Smooth muscle cell (in vitro differentiated cells): Measurements from ENCODE around the gene OR8H2. TPM values are rescaled to one million over a fixed set of nuclear protein-coding genes. Genes with fewer than 3 reads are reported as not detected.

ENCODE experiments used
- DNase-seq: peaks from one replicate; lab custom pipeline; 2025; ENCODE audit not compliant: unreplicated experiment; lab: John Stamatoyannopoulos, UW
- H2AFZ ChIP-seq: fragments of 200-600 bp; sonication (generic); 2 replicates; pipeline ENCODE4 v1.6.0; 2016; ENCODE audit warnings: antibody characterized with exemption, low read depth, mild to moderate bottlenecking
- H3F3A ChIP-seq: fragments of 200-600 bp; sonication (generic); 2 replicates; pipeline ENCODE4 v1.6.0; 2017; ENCODE audit warnings: antibody characterized with exemption, low read depth
- H3K27ac ChIP-seq: fragments of 200-600 bp; sonication (generic); 2 replicates; pipeline ENCODE4 v1.5.1; 2016; ENCODE audit warnings: low read depth, mild to moderate bottlenecking
- H3K27me3 ChIP-seq: fragments of 200-600 bp; sonication (generic); 2 replicates; pipeline ENCODE4 v1.6.1; 2016; ENCODE audit warnings: low read depth, mild to moderate bottlenecking
- H3K36me3 ChIP-seq: fragments of 200-600 bp; sonication (generic); 2 replicates; pipeline ENCODE4 v1.5.1; 2016; ENCODE audit warnings: low read depth
- H3K4me1 ChIP-seq: fragments of 200-600 bp; sonication (generic); 2 replicates; pipeline ENCODE4 v1.5.1; 2016; ENCODE audit warnings: low read depth
- H3K4me2 ChIP-seq: fragments of 200-600 bp; sonication (generic); 2 replicates; pipeline ENCODE4 v1.6.0; 2016; ENCODE audit warnings: mild to moderate bottlenecking
- H3K4me3 ChIP-seq: fragments of 200-600 bp; sonication (generic); 2 replicates; pipeline ENCODE4 v1.5.1; 2016; ENCODE audit warnings: mild to moderate bottlenecking
- H3K79me2 ChIP-seq: fragments of 200-600 bp; sonication (generic); 2 replicates; pipeline ENCODE4 v1.6.0; 2016; ENCODE audit warnings: low read depth, mild to moderate bottlenecking
- H3K9ac ChIP-seq: fragments of 200-600 bp; sonication (generic); 2 replicates; pipeline ENCODE4 v1.6.0; 2016; ENCODE audit warnings: low read depth
- H3K9me3 ChIP-seq: fragments of 200-600 bp; sonication (generic); replicated peaks from 2 replicates; pipeline ENCODE4 v1.5.1; 2016; ENCODE audit warnings: low read depth
- H4K20me1 ChIP-seq: fragments of 200-600 bp; sonication (generic); 2 replicates; pipeline ENCODE4 v1.6.0; 2016; ENCODE audit warnings: low read depth
- CTCF ChIP-seq: fragments of 200-600 bp; sonication (generic); IDR thresholded peaks from 2 replicates; pipeline ENCODE4 v1.5.1; 2017; ENCODE audit warnings: borderline replicate concordance, mild to moderate bottlenecking, antibody characterized with exemption; ENCODE audit not compliant: insufficient read depth, poor library complexity, severe bottlenecking
- WGBS: methylation state at CpG from one replicate; pipeline ENCODE4 v1.1.7; 2016; ENCODE audit warnings: low lambda C conversion rate; 5-methylcytosine and 5-hydroxymethylcytosine counted together
- polyA plus RNA-seq: library from polyadenylated mRNA; unstranded; fragments of >200 nt; fragmentation: Nextera tagmentation; extraction: Ambion mirVana; gene quantifications from 2 replicates; pipeline ENCODE4 v1.2.1, GENCODE V29; 2016
- small RNA-seq: library from RNA; depleted of rRNA; stranded (forward); fragments of <200 nt; gene quantifications from one replicate; pipeline ENCODE3, GENCODE V24; 2014
- total RNA-seq: library from RNA; depleted of rRNA; stranded (reverse); fragments of >200 nt; gene quantifications from 2 replicates; pipeline ENCODE4 v1.2.3, GENCODE V29; 2014

The OR8H2 gene
- total and polyA plus RNA-seq, 2 experiments from 2014 or later = not detected

GRCh38 chr11:56151376-56151775, 47.9 kb downstream of the OR8H2 start:
- WGBS = 75% methylated on average over 1 of the region's 1 CpG
- Histone ChIP-seq H3F3A (no peaks in the 10 kb centered on the region), H3K9me3 (no peaks in the 10 kb centered on the region)

DNA sequence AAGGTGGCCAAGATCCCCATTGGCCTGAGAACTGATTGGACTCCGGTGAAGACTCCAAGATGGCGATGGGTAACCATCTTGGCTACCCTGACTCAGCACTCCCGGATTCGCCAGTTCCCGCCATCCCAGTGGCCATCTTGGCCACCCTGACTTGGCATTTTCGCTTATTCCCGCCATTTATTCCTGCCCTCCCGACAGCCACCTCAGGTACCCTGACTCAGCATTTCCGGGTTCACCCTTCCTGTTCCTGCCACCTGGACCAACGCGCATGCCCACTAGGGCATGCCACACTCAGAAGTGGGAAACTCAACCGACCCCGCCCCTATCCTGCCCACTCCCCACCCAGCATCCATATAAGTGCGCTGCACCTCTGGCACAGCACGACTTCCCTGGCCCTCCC, 48.8 kb downstream of the OR8H2 start:
- no peaks in the 10 kb centered on the region for H3K79me2 ChIP-seq
- H3K27ac ChIP-seq = no peak overlapping the region
- no peaks in the 10 kb centered on the region for H3K36me3 ChIP-seq
- H3F3A ChIP-seq = no peaks in the 10 kb centered on the region
- WGBS = 95% methylated on average over 15 of the region's 15 CpGs
- no peak overlapping the region for H3K9ac ChIP-seq
- DNase-seq = no peak
- no peak overlapping the region for H2AFZ ChIP-seq
- H3K27me3 ChIP-seq = no peaks in the 10 kb centered on the region
- no peaks in the 10 kb centered on the region for H3K9me3 ChIP-seq
- no peak for TF ChIP-seq CTCF
- no peaks in the 10 kb centered on the region for H3K4me1 ChIP-seq
- H3K4me2 ChIP-seq = no peak overlapping the region
- no peak overlapping the region for H3K4me3 ChIP-seq
- H4K20me1 ChIP-seq = no peaks in the 10 kb centered on the region

More at GRCh38 chr11:56151376-56151775, 47.9 kb downstream of the OR8H2 start:
- no peak overlapping the region for H3K9ac ChIP-seq
- H3K79me2 ChIP-seq = no peaks in the 10 kb centered on the region
- no peaks in the 10 kb centered on the region for H3K4me1 ChIP-seq
- no peaks in the 10 kb centered on the region for H3K27me3 ChIP-seq
- no peak overlapping the region for H2AFZ ChIP-seq
- no peak overlapping the region for H3K27ac ChIP-seq
- TF ChIP-seq CTCF = no peak
- H4K20me1 ChIP-seq = no peaks in the 10 kb centered on the region
- H3K36me3 ChIP-seq = no peaks in the 10 kb centered on the region
- DNase-seq = no peak
- H3K4me3 ChIP-seq = no peak overlapping the region
- H3K4me2 ChIP-seq = no peak overlapping the region

Small RNAs within 50 kb of the gene (small RNA-seq; reads per million reads assigned to genes)
- gene OR8I4P = not detected

Other genes starting within 250 kb of the OR8H2 start
- not detected in 2 replicates for gene TRIM51, start 220.4 kb upstream of the OR8H2 start, total RNA-seq
- gene TRIM51, start 220.4 kb upstream of the OR8H2 start, polyA plus RNA-seq = not detected in 2 replicates
- gene OR5W2, start 189.1 kb upstream of the OR8H2 start, total RNA-seq = not detected in 2 replicates
- gene OR5W2, start 189.1 kb upstream of the OR8H2 start, polyA plus RNA-seq = not detected in 2 replicates
- gene OR5I1, start 167.3 kb upstream of the OR8H2 start, total RNA-seq = not detected in 2 replicates
- not detected in 2 replicates for gene OR5I1, start 167.3 kb upstream of the OR8H2 start, polyA plus RNA-seq
- not detected in 2 replicates for gene OR10AG1, start 133.7 kb upstream of the OR8H2 start, total RNA-seq
- gene OR10AG1, start 133.7 kb upstream of the OR8H2 start, polyA plus RNA-seq = not detected in 2 replicates
- gene OR5F1, start 109.1 kb upstream of the OR8H2 start, total RNA-seq = not detected in 2 replicates
- gene OR5F1, start 109.1 kb upstream of the OR8H2 start, polyA plus RNA-seq = not detected in 2 replicates
- gene OR5AS1, start 76.0 kb upstream of the OR8H2 start, total RNA-seq = not detected in 2 replicates
- not detected in 2 replicates for gene OR5AS1, start 76.0 kb upstream of the OR8H2 start, polyA plus RNA-seq
- not detected in 2 replicates for gene OR8I2, start 10.4 kb upstream of the OR8H2 start, total RNA-seq
- gene OR8I2, start 10.4 kb upstream of the OR8H2 start, polyA plus RNA-seq = not detected in 2 replicates
- not detected in 2 replicates for gene OR8H3, start 18.7 kb downstream of the OR8H2 start, total RNA-seq
- not detected in 2 replicates for gene OR8H3, start 18.7 kb downstream of the OR8H2 start, polyA plus RNA-seq
- not detected in 2 replicates for gene OR8J3, start 36.5 kb downstream of the OR8H2 start, total RNA-seq
- not detected in 2 replicates for gene OR8J3, start 36.5 kb downstream of the OR8H2 start, polyA plus RNA-seq
- gene OR8K5, start 56.6 kb downstream of the OR8H2 start, total RNA-seq = not detected in 2 replicates
- not detected in 2 replicates for gene OR8K5, start 56.6 kb downstream of the OR8H2 start, polyA plus RNA-seq
- not detected in 2 replicates for gene OR5J2, start 72.9 kb downstream of the OR8H2 start, total RNA-seq
- gene OR5J2, start 72.9 kb downstream of the OR8H2 start, polyA plus RNA-seq = not detected in 2 replicates
- gene OR5T2, start 130.6 kb downstream of the OR8H2 start, total RNA-seq = not detected in 2 replicates
- not detected in 2 replicates for gene OR5T2, start 130.6 kb downstream of the OR8H2 start, polyA plus RNA-seq
- gene OR5T3, start 148.6 kb downstream of the OR8H2 start, total RNA-seq = not detected in 2 replicates
- not detected in 2 replicates for gene OR5T3, start 148.6 kb downstream of the OR8H2 start, polyA plus RNA-seq
- gene OR5T1, start 170.5 kb downstream of the OR8H2 start, total RNA-seq = not detected in 2 replicates
- gene OR5T1, start 170.5 kb downstream of the OR8H2 start, polyA plus RNA-seq = not detected in 2 replicates
- gene OR8H1, start 188.6 kb downstream of the OR8H2 start, total RNA-seq = not detected in 2 replicates
- not detected in 2 replicates for gene OR8H1, start 188.6 kb downstream of the OR8H2 start, polyA plus RNA-seq
- not detected in 2 replicates for gene OR8K3, start 211.5 kb downstream of the OR8H2 start, total RNA-seq
- gene OR8K3, start 211.5 kb downstream of the OR8H2 start, polyA plus RNA-seq = not detected in 2 replicates
- gene OR8K1, start 242.4 kb downstream of the OR8H2 start, total RNA-seq = not detected in 2 replicates
- not detected in 2 replicates for gene OR8K1, start 242.4 kb downstream of the OR8H2 start, polyA plus RNA-seq